HepG2 (cell line): Measurements from ENCODE around the gene CCDC80. TPM values are rescaled to one million over a fixed set of nuclear protein-coding genes. Genes with fewer than 3 reads are reported as not detected.

Experiments
- ATAC-seq: fragments of 200-7000 bp; cut with Tn5 transposase; 3 replicates; pipeline ENCODE4 v1.9.1; 2020; ENCODE audit warnings: mild to moderate bottlenecking, moderate library complexity
- BruUV-seq: library from RNA; stranded (reverse); fragments of 400-500 nt; replicated peaks from 2 replicates; lab custom pipeline; 2021; lab: Mats Ljungman, UMichigan
- CTCF ChIA-PET: fragments of 300-600 bp; formaldehyde crosslinking; extraction: SDS; loops from one replicate; lab custom pipeline; 2021; ENCODE audit warnings: low total read pairs, inconsistent platforms, low intra/inter-chr PET ratio; lab: Yijun Ruan, JAX
- POLR2A ChIA-PET: fragments of 350-600 bp; sonication (Branson Sonifier 250); formaldehyde crosslinking; loops from one replicate; lab custom pipeline; 2020; ENCODE audit warnings: antibody characterized with exemption, inconsistent platforms; lab: Yijun Ruan, JAX
- DNase-seq: peaks from one replicate; pipeline ENCODE4 v3.0.0-alpha.2; 2015; ENCODE audit warnings: low spot score
- FAIRE-seq: peaks from 3 replicates; lab custom pipeline; 2011; peaks lifted over from hg19 to GRCh38; lab: Jason Lieb, UNC
- H2AFZ ChIP-seq: one replicate; pipeline ENCODE4 v1.6.1; 2011; ENCODE audit warnings: low read length, inconsistent platforms
- H3K27ac ChIP-seq: fragments of 300-600 bp; 3 replicates; pipeline ENCODE4 v1.8.0; 2011; ENCODE audit warnings: mixed run types, mild to moderate bottlenecking, mixed read lengths, low read length, inconsistent platforms; ENCODE audit not compliant: insufficient read depth; ENCODE audit errors: extremely low read length
- H3K27me3 ChIP-seq, 2 experiments: fragments of 200-600 bp in 1 of 2; 2 replicates in 1 of 2; 3 replicates in 1 of 2; pipeline versions ENCODE4 v1.6.0 to v1.8.0; 2011; ENCODE audit warnings: low read length in 2 of 2, mild to moderate bottlenecking in 2 of 2, moderate library complexity in 2 of 2, inconsistent platforms in 1 of 2; ENCODE audit not compliant: insufficient read depth in 2 of 2, control insufficient read depth in 1 of 2
- H3K36me3 ChIP-seq, 2 experiments: fragments of 200-600 bp in 1 of 2; replicated peaks in 1 of 2; 2 replicates in 1 of 2; 3 replicates in 1 of 2; pipeline versions ENCODE4 v1.5.1 to v1.8.0; 2011; ENCODE audit warnings: low read length in 2 of 2, inconsistent platforms in 1 of 2; ENCODE audit not compliant: insufficient read depth in 2 of 2, control insufficient read depth in 1 of 2
- H3K4me1 ChIP-seq: 2 replicates; pipeline ENCODE4 v1.5.1; 2012; ENCODE audit warnings: low read length, inconsistent platforms; ENCODE audit not compliant: insufficient read depth
- H3K4me2 ChIP-seq: 2 replicates; pipeline ENCODE4 v1.6.0; 2011; ENCODE audit warnings: low read depth, low read length, inconsistent platforms
- H3K4me3 ChIP-seq, 3 experiments: fragments of 200-600 bp in 1 of 3; sonication (generic), shearing (Covaris generic) in 1 of 3; replicated peaks in 1 of 3; 2 replicates each; pipeline ENCODE4 v1.5.1; 2011 to 2016; ENCODE audit warnings: low read length in 3 of 3, inconsistent platforms in 2 of 3, low read depth in 2 of 3, mild to moderate bottlenecking in 2 of 3, control low read depth in 1 of 3, mixed read lengths in 1 of 3; ENCODE audit not compliant: insufficient read depth in 1 of 3
- H3K79me2 ChIP-seq: one replicate; pipeline ENCODE4 v1.6.1; 2011; ENCODE audit warnings: low read length, inconsistent platforms; ENCODE audit not compliant: insufficient read depth
- H3K9ac ChIP-seq: 2 replicates; pipeline ENCODE4 v1.6.0; 2011; ENCODE audit warnings: mild to moderate bottlenecking, low read depth, low read length, inconsistent platforms; ENCODE audit not compliant: insufficient read depth
- H3K9me3 ChIP-seq: 2 replicates; pipeline ENCODE4 v1.5.1; 2012; ENCODE audit warnings: mild to moderate bottlenecking, low read length
- H4K20me1 ChIP-seq: 2 replicates; pipeline ENCODE4 v1.6.0; 2011; ENCODE audit warnings: inconsistent platforms, mild to moderate bottlenecking, low read length, moderate library complexity; ENCODE audit not compliant: insufficient read depth
- AGO1 ChIP-seq: fragments of 200-400 bp; formaldehyde crosslinking; IDR thresholded peaks from 2 replicates; pipeline ENCODE4 v1.6.1; 2017; ENCODE audit warnings: mild to moderate bottlenecking, low read depth, low read length, moderate library complexity; ENCODE audit not compliant: poor library complexity, severe bottlenecking
- FOXO4 ChIP-seq: sonication (generic); formaldehyde crosslinking; conservative IDR thresholded peaks from 2 replicates; pipeline ENCODE4 v1.8.1; 2023; ENCODE audit warnings: missing genetic modification reagents
- NCOA2 ChIP-seq: sonication (generic); formaldehyde crosslinking; IDR thresholded peaks from 2 replicates; pipeline ENCODE4 v1.8.0; 2022; ENCODE audit warnings: inconsistent platforms
- SMAD1 ChIP-seq: sonication (generic); formaldehyde crosslinking; IDR thresholded peaks from 2 replicates; pipeline ENCODE4 v1.4.0; 2020; ENCODE audit warnings: missing genetic modification reagents, low read depth, mild to moderate bottlenecking, borderline replicate concordance
- YY1 ChIP-seq: IDR thresholded peaks from 2 replicates; pipeline ENCODE4 v1.6.1; 2011; ENCODE audit warnings: low read length, low read depth, moderate library complexity, mild to moderate bottlenecking; ENCODE audit not compliant: insufficient read depth, insufficient replicate concordance
- WGBS: methylation state at CpG from one replicate; pipeline ENCODE4 v1.1.6; 2017; ENCODE audit warnings: low lambda C conversion rate; 5-methylcytosine and 5-hydroxymethylcytosine counted together
- in situ Hi-C: cut with HindIII; loops from 2 replicates; pipeline ENCODE4 v1.10.0; 2017; ENCODE audit warnings: low pct_unique_long_range_greater_than_20kb; ENCODE audit not compliant: extremely low pct_ligation_motif_present
- intact Hi-C: fragments of 100-400 bp; cut with micrococcal nuclease; formaldehyde crosslinking; loops from one replicate; pipeline ENCODE4 v1.10.0; 2022; ENCODE audit not compliant: unreplicated experiment
- polyA plus RNA-seq, 8 experiments: library from polyadenylated mRNA; depleted of rRNA in 3 of 8; stranded (reverse) in 7 of 8; unstranded in 1 of 8; fragments of >200 nt; fragmentation: Illumina TruSeq in 4 of 8; extraction: Trizol in 4 of 8; gene quantifications; 2 replicates each; pipeline versions ENCODE4 v1.2.1 to v1.2.3, GENCODE V29; 2011 to 2016; ENCODE audit warnings: low read depth in 4 of 8, missing spikeins in 1 of 8, mixed read lengths in 1 of 8; ENCODE audit not compliant: insufficient read depth in 1 of 8
- total RNA-seq, 5 experiments: library from RNA; depleted of rRNA; stranded (reverse); fragments of >200 nt; fragmentation: Illumina TruSeq; extraction: Trizol; gene quantifications; 2 replicates each; pipeline ENCODE4 v1.2.3, GENCODE V29; 2016; ENCODE audit warnings: low read depth in 1 of 5
- TF ChIP-seq, protein P1 (sequence below): sonication (generic); formaldehyde crosslinking; conservative IDR thresholded peaks from 2 replicates; pipeline ENCODE4 v1.8.0; 2022; ENCODE audit warnings: low read depth, missing genetic modification reagents
- TF ChIP-seq, protein P2 (sequence below): sonication (generic); formaldehyde crosslinking; IDR thresholded peaks from 2 replicates; pipeline ENCODE4; 2020; ENCODE audit warnings: missing genetic modification reagents, mild to moderate bottlenecking, borderline replicate concordance

Gene CCDC80
- total and polyA plus RNA-seq, 2 of the 13 experiments (the other 11 are each of a cell fraction or from before 2014, with no cell fraction given): not detected

DNA sequence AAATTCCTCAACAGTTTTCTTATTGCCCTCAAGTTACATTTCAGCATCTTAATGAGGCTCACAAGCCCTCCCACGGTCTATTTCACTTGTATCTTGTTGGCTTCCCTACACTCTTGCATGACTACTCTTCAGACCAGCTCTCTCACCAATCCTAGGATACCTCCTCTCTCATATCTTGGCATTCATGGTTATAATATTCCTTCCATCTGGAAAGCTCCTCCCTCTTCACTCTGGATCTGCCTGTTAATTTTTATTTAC, 8.5 kb upstream of the CCDC80 start:
- Histone ChIP-seq H3K27ac (no peak overlapping the region), H3K4me2 (no peak overlapping the region), H3K4me1 (peaks cover 11% of the 10 kb centered on the region; the same call in 1 of the 2 replicates), H2AFZ (no peak overlapping the region), H3K27me3 (no peaks in the 10 kb centered on the region; a peak in 2 of 5 replicates), H3K9ac (no peak overlapping the region), H3K4me3 (no peak overlapping the region), H3K36me3 (no peaks in the 10 kb centered on the region), H3K79me2 (no peaks in the 10 kb centered on the region), H3K9me3 (no peaks in the 10 kb centered on the region), H4K20me1 (no peaks in the 10 kb centered on the region)
- ATAC-seq (no peak), DNase-seq (no peak), FAIRE-seq (no peak)
- CTCF ChIA-PET: no interaction called here
- POLR2A ChIA-PET: no interaction called here
- in situ Hi-C loops (loop anchor here (10.0 kb wide), 1 partner anchor 165 kb away; no protein-coding TSS in a partner anchor), intact Hi-C loops (no loop called here)
- BruUV-seq: no TSS peak
- TF ChIP-seq, protein P1, sequence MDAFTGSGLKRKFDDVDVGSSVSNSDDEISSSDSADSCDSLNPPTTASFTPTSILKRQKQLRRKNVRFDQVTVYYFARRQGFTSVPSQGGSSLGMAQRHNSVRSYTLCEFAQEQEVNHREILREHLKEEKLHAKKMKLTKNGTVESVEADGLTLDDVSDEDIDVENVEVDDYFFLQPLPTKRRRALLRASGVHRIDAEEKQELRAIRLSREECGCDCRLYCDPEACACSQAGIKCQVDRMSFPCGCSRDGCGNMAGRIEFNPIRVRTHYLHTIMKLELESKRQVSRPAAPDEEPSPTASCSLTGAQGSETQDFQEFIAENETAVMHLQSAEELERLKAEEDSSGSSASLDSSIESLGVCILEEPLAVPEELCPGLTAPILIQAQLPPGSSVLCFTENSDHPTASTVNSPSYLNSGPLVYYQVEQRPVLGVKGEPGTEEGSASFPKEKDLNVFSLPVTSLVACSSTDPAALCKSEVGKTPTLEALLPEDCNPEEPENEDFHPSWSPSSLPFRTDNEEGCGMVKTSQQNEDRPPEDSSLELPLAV: no peak
- TF ChIP-seq FOXO4 (CRISPR knock-in tag) (no peak), YY1 (no peak), AGO1 (no peak), NCOA2 (CRISPR knock-in tag) (no peak), SMAD1 (CRISPR knock-in tag) (no peak)
- TF ChIP-seq, protein P2, sequence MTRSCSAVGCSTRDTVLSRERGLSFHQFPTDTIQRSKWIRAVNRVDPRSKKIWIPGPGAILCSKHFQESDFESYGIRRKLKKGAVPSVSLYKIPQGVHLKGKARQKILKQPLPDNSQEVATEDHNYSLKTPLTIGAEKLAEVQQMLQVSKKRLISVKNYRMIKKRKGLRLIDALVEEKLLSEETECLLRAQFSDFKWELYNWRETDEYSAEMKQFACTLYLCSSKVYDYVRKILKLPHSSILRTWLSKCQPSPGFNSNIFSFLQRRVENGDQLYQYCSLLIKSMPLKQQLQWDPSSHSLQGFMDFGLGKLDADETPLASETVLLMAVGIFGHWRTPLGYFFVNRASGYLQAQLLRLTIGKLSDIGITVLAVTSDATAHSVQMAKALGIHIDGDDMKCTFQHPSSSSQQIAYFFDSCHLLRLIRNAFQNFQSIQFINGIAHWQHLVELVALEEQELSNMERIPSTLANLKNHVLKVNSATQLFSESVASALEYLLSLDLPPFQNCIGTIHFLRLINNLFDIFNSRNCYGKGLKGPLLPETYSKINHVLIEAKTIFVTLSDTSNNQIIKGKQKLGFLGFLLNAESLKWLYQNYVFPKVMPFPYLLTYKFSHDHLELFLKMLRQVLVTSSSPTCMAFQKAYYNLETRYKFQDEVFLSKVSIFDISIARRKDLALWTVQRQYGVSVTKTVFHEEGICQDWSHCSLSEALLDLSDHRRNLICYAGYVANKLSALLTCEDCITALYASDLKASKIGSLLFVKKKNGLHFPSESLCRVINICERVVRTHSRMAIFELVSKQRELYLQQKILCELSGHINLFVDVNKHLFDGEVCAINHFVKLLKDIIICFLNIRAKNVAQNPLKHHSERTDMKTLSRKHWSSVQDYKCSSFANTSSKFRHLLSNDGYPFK (CRISPR knock-in tag): no peak
- 0% methylated on average over 1 of the region's 1 CpG for WGBS
